CD4-positive, alpha-beta T cell treated with Interleukin-21 for 1 hour (primary cell): Measurements from ENCODE around the gene EID1.
"Not testable (repeated sequence)": the region's sequence is repeated elsewhere in the genome, so short reads cannot be mapped to it uniquely, and the experiment has no call there.

Source experiments
- DNase-seq: peaks from one replicate; pipeline ENCODE4 v3.0.0-alpha.2; 2020

EID1 gene

GRCh38 chr15:48877630-48878595 lies at the start of gene EID1:
EID1 (plus strand) TSS chr15:48878134; CDS start chr15:48878177, 43 bp downstream.
- peak; percentile 94 for DNase-seq

DNA sequence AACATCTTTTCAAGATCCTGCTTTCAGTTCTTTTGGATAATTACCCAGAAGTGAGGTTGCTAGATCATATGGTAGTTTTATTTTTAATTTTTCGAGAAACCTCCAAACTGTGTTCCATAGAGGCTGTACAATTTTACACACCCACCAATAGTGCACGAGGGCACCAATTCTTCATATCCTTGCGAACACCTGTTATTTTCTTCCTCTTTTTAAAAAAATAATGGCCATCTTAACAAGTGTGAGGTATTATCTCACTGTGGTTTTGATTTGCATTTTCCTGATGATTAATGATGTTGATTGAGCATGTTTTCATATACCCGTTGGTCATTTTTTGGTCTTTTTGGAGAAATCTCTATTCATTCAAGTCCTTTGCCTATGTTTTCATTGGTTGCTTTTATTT lies 49.5 kb upstream of the EID1 start:
- DNase-seq, result no peak

DNA sequence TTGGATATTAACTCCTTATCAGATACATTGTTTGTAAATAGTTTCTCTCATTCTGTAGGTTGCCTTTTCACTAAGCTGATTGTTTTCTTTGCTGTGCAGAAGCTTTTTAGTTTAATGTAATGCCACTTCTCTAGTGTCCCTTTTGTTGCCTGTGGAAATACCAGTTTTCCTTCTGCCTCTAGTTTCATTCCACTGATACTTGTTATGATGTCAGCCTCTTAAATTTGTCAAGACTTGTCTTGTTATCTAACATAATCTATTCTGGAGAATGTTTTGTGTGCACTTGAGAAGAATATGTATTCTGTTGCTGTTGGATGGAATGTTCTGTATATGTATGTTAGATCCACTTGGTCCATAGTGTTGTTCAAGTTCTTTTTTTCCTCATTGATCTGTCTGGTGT lies 49.0 kb upstream of the EID1 start:
- no peak for DNase-seq

DNA sequence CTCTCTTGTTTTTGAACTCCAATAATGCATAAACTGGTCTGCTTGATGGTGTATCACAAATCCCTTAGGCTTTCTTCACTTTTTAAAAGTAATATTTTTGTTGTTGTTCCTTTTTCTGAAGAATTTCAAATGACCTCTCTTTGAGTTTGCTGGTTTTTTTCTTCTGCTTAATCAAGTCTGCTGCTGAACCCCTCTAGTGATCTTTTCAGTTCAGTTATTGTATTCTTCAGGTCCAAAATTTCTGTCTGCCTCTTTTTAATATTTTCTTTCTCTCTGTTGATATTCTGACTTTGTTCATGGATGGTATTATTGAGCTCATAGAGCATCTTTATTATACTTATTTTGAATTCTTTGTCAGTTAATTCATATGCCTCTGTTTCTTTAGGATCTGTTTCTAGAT lies 45.3 kb upstream of the EID1 start:
- no peak for DNase-seq

GRCh38 chr15:48833526-48834239 lies 44.3 kb upstream of the EID1 start:
- no peak for DNase-seq

DNA sequence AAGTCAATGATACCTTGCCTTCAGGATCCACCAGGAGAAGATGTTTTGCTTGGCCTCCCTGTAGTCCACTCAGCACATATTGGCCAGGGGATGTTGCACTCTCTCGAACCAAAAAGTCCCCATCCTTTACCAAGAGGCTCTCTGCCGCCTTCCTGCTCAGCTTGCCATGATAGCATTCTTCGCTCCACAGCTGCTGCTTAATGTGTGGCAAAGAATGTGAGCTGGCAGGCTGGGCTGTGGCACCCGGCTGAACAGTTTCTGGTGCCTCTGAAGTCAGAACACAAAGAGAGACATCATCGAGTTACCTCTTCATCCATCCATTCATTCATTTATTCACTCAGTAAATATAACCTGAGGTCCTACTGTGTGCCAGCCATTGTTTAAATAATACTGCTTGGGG lies 43.2 kb upstream of the EID1 start:
- DNase-seq, result no peak

- DNase-seq, result no peak
Observed at GRCh38 chr15:48842501-48842900, 35.4 kb upstream of the EID1 start.

- DNase-seq, result no peak
Observed at GRCh38 chr15:48845123-48845522, 32.8 kb upstream of the EID1 start.

DNA sequence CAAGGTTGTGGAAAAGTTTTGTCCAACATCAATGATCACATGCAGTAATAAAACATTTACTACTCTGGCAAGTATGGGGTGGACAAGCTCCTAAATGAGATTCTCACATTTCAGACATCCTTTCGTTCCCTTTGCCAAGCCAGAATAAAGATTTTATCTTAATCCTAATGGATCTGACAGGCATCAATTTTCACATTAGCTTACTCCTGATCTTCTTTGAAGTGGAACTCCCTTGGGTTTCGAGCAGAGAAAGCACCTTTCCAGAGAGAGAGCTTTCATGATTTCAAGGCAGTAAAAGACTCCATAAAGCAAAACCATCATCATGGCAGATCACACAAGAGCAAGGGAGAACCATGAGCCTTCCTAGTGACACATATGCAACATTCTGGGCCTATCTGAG lies 27.3 kb upstream of the EID1 start:
- no peak for DNase-seq

DNA sequence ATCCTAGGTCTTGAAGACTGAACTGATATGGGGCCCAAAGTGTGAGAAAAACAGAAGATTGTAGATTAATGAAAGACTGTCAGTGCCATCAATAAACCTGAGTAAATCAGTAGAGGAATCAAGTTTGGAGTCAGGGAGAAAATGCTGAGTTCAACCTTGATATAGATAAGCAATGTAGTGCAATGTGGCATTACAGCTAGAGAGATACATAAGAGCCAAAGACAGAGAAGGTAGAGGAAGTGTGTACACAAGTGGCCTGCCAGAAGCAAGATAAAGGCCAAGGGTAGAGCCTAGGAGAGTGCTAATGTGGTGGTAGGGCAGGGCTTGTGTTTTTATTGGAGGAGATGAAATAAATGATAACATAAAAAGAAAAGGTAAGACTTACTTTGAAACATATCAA lies 26.0 kb upstream of the EID1 start:
- DNase-seq, result no peak

- not testable (repeated sequence) for DNase-seq
Observed at GRCh38 chr15:48854434-48854833, 23.5 kb upstream of the EID1 start.

DNA sequence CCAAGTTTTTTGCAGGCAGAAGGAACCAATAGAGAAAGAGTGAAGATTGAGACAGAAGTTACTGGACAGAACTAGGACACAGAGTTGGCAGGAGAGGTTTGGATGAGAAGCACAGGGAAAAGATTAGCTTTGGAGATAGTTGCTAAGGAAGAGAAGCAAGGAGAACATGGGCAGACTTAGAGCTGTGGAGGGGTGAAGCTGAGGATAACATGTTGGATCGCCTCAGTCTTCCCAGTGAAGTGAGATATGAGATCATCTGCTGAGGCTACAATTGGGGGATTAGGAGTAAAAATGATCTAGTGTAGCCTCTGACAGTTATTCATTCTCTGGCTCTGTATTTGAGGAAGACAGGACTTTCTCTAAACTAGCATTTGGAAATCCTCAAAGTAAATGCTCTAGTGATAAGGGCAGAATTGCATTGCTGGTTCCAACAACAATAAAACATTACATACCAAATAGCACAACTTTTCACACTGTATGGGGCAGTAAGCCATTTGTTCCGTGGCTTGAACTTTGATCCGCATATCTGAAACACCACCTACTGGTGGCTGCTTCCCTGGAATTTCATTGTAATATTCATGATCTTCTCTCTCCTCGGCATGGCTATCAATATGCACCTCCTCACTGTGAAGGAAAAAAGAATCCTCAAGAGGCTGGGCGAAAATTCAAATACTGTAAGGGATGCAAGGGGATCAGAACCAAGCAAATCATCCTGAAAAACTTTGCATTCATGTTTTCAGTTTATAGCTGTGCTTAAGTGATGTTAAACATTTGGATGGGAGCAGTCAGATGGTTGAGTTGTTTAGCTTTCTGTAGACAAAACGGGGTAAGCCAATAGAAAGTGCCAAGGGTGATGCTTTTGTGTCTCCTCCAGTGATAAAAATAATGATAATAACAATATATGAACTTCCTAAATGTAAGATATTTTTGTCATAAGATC lies 22.2 kb upstream of the EID1 start:
- no peak for DNase-seq

DNA sequence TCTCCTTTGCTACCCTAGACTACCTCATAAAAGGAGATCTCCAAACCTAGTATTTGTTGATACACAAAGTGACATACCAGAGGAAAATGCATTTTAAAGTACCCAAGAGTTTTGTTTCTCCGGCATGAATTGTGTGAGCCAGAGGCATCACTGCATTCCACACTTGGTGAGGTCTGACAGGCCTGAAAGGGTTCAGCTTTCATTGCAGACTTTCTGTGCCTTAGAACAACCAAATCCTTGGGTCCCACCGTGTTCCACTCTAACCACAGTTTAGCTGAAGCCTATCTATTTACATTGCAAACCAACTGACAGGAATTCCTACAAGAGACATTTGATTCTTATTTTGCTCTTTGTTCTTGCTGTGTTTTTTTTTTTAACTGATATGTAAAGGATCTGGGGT lies 21.0 kb upstream of the EID1 start:
- no peak for DNase-seq

GRCh38 chr15:48858401-48858800 lies 19.5 kb upstream of the EID1 start:
- no peak for DNase-seq

DNA sequence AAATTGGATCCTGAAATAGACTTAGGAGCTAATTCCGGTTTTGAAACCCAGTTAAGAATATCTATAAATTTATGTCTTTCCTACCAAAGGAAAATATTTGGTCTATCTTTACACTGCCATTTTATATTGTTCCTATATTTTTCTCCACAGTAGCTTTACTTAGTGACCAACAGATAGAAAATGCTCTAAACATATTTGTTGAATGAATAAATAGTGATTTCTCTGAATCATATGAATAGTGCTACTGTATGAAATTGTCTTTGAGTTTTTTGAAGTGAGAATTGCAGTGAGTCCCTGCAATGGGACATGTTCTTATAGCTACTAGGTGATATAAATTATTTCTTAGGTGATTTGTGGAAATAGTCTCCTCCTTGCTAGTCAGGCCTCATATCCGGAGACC lies 18.5 kb upstream of the EID1 start:
- DNase-seq, result no peak

DNA sequence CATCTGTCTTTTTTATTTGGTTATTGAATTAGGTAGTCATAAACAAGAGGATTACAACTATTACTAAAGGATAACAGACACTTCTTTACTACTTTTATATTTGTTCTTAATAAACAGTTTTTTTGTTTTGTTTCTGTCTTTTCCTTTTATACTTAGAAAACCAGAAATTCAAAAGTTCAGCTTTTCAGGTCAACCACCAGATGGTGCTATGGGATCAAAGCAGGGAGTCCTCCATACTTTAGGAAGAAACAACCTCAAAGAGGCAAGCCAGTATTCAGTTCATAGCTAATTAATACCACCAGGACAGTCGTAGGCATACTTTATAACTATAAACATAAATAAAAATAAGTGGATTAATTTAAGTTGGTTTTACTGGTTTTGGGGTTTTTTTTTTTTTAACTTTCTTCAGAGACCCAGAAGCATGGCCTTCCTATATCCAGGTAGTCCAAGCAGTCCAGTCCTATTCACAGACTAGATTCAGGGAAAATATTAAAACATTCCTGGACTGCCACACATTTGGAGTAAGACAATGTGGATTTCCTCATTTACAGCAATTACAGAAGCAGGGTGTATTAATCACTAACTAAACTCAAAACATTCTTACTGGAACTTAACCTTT lies 16.0 kb upstream of the EID1 start:
- peak; percentile 68 for DNase-seq

GRCh38 chr15:48862705-48863104 lies 15.2 kb upstream of the EID1 start:
- DNase-seq, result no peak

DNA sequence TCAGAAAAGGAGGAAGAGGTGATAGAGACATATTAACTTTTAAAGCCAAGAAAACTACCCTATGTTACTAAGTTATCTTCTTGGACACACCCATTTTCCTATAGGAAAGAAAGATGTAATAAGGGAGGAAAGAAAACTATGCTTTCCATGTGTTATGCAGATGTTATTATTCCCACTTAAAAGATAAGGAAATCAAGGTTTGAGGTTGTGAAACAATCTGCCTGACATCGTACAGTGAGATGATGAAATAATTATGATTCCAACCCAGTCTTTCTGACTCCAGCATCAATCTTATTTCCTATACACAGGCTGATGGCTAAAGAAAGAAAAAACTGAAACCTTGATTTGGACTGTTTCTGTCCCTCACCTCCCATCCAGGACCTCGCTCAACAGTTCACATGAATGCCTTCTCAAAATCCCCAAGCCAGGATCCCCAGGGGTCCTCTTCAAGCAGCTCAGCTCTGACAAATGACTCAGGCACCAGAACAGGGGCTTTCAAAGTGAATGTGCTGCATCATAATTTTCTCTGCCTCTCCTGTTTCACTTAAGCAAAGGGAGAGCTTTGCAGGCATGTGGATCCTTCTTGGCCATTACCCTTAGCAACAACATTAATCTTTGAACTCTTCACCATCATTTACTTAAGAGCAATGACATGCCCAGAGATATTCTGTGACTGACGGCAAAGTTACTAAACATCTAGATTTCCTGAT lies 12.4 kb upstream of the EID1 start:
- no peak for DNase-seq

- no peak for DNase-seq
Observed at GRCh38 chr15:48866141-48866563, 11.8 kb upstream of the EID1 start.

- DNase-seq, result no peak
Observed at GRCh38 chr15:48868023-48868422, 9.9 kb upstream of the EID1 start.

DNA sequence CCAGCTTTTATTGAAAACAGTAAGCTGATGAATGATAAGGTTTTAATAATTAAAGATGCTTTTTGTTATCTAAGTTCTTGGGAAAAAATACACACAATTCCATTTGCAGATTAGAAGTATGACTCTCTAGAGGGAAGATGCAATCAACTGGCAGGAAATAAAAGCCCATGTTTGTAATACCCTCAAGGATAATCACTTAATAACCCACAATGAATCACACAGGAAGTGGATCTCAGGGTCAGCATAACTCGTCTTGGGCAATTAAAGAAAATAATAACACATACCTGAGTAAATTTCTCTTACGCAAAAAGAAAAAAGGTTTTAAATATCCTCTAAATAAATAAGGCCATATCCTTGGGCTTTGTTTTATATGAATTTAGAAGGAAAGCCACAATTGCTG lies 9.4 kb upstream of the EID1 start:
- no peak for DNase-seq

- no peak for DNase-seq
Observed at GRCh38 chr15:48869966-48870365, 8.0 kb upstream of the EID1 start.
